Posterior vena cava (tissue), 2 donors: ENCODE data around the gene NPTX2. TPM values are rescaled to one million over a fixed set of nuclear protein-coding genes. Genes with fewer than 3 reads are reported as not detected.

Experiments
- DNase-seq: peaks from one replicate; pipeline ENCODE4 v3.0.0-alpha.2; 2020; ENCODE audit warnings: low spot score
- intact Hi-C, 2 donors: fragments of 100-400 bp; cut with DNase I; formaldehyde crosslinking; loops; one replicate each; pipeline versions ENCODE4 v1.14.1 to v1.14.2; 2022 to 2023
- total RNA-seq, 2 donors: library from RNA; stranded (reverse); fragmentation: NEBNext Ultra II Directional; extraction: Animal tissue kit (Norgen Biotek cat#: 25700); gene quantifications; one replicate each; pipeline ENCODE4 v1.2.1, GENCODE V29; 2021
- donor health status: DM: yes; HTN: yes; CAD: no.
- donor health status: DM: yes; HTN: yes; CAD: no.

The NPTX2 gene
- total RNA-seq, 2 donors from 2014 or later = 1.8 to 3.3 TPM

DNA sequence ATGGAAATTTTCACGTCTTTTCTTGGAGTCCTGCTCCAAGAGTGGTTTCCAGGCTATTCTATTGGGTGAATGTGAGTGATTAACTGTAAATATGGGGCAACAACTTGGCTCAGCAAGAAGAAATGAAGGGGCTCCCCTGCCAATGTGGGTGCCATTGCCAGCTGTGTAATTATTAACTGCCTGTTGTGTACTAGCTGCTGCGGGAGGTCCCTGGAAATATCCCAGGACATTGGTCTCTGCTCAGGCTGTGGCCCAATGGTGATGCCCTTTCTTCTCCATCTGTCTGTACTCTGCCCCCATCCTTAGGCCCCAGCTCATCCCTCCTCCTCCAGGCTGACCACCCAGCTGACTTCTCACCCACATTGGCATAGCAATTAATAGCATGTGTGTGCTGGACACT is 29.4 kb downstream of the NPTX2 start:
- DNase-seq = no peak
- intact Hi-C loops = no loop called here

GRCh38 chr7:98647326-98647725 is 30.2 kb downstream of the NPTX2 start:
- peak; percentile 24 for DNase-seq
- intact Hi-C loops = no loop called here

DNA sequence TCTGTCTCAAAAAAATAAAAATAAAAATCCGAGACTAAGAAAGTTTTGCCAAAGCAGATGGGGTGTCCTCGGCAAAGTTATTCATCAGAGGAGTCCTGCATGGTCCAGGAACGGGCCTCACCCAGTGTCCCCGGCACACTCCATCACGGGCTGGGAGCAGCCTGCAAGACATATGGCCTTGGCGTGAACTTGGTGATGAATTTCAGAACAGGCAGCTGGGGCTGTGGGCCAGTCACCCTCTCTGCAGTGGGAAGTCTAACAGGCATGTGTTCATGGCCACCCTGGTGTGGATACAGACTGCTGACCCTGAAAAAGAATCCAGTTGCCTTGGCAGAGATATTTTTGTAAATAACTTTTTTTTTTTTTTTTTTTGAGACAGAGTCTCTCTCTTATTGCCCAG is 34.7 kb downstream of the NPTX2 start:
- intact Hi-C loops = no loop called here

GRCh38 chr7:98653601-98654310 is 36.7 kb downstream of the NPTX2 start:
- no peak for DNase-seq
- intact Hi-C loops = no loop called here

More for the DNA sequence above, 34.7 kb downstream of the NPTX2 start:
- peak; percentile 51 for DNase-seq

DNA sequence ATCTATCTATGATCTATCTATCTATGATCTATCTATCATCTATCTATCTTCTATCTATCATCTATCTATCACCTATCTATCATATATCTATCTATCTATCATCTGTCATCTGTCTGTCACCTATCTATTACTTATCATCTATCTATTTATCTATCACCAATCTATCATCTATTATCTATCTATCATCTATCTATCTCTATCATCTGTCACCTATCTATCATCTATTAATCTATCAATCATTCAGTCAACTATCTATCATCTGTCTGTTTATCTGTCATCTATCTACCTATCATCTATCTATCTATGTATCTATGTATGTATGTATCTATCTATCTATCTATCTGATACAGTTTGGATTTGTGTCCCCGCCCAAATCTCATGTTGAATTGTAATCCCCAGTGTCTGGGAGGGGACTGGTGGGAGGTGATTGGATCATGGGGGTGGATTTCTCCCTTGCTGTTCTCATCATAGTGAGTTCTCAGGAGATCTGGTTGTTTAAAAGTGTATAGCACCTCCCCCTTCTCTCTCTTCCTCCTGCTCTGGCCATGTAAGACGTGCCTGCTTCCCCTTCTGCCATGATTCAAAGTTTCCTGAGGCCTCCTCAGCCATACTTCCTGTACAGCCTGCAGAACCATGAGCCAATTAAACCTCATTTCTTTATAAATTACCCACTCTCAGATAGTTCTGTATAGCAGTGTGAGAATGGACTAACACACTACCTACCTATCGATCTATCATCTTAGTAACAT is 37.6 kb downstream of the NPTX2 start:
- intact Hi-C loops = no loop called here
- DNase-seq = no peak

GRCh38 chr7:98655611-98656010 is 38.5 kb downstream of the NPTX2 start:
- intact Hi-C loops = no loop called here
- no peak for DNase-seq

DNA sequence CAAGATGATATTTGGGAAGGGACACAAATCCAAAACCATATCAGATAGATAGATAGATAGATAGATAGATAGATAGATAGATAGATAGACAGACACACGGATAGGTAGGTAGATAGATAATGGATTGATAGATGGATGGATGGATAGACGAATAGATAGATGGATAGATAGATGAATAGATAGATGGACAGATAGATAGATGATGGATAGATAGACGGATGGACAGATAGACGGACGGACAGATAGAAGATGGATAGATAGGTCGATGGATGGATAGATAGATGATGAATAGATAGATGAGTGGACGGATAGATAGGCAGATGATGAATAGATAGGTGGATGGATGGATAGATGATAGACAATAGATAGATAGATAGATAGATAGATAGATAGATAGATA is 39.8 kb downstream of the NPTX2 start:
- DNase-seq = no peak
- intact Hi-C loops = no loop called here

DNA sequence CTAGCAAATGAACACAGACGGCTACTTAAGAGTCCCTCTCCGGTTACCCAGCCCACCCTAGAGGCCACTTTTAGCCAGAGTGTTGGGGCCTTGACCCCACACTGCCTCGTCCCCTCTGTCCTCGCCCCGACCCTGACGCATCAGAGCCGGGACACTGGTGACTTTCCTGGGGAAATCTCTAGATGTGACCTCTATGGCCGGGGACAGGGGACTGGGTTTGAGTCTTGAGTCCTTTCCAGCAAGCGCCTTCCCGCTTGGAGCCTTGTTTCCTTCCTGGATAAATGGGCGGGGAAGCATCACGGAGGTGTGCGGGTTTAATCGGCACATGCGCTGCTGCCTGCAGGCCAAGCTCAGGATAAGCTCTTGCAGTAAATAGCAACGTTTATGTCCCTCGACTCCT is 40.7 kb downstream of the NPTX2 start:
- no peak for DNase-seq
- intact Hi-C loops = no loop called here

DNA sequence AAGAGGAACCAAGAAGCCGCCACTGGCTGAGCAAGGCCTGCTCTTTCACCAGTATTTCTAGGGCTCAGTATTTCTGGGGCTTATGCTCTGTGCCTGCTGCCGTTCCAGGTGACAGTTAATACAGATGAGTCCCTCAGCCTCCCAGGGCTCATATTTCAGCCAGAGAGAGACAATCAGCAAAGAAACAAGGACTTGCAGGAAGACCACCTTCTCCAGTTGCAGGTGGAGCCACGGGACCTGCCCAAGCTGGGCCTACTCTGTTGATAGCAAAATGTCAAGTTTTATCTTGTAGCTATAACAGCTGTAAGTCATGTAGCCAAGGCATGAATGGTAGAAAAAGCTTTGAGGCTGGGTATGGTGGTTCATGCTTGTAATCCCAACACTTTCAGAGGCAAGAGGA is 42.7 kb downstream of the NPTX2 start:
- DNase-seq = no peak
- intact Hi-C loops = no loop called here

- DNase-seq = no peak
- intact Hi-C loops = no loop called here
These were observed 44.5 kb downstream of the NPTX2 start for GRCh38 chr7:98661607-98662006.

GRCh38 chr7:98662289-98662688 is 45.2 kb downstream of the NPTX2 start:
- intact Hi-C loops = no loop called here
- DNase-seq = no peak

- intact Hi-C loops = no loop called here
- no peak for DNase-seq
These were observed 47.8 kb downstream of the NPTX2 start for GRCh38 chr7:98664882-98665281.

- DNase-seq = peak; percentile 36
- intact Hi-C loops = no loop called here
These were observed 51.2 kb downstream of the NPTX2 start for GRCh38 chr7:98668255-98668654.

- intact Hi-C loops = no loop called here
- DNase-seq = peak; percentile 24
These were observed 52.4 kb downstream of the NPTX2 start for GRCh38 chr7:98669329-98670000.

DNA sequence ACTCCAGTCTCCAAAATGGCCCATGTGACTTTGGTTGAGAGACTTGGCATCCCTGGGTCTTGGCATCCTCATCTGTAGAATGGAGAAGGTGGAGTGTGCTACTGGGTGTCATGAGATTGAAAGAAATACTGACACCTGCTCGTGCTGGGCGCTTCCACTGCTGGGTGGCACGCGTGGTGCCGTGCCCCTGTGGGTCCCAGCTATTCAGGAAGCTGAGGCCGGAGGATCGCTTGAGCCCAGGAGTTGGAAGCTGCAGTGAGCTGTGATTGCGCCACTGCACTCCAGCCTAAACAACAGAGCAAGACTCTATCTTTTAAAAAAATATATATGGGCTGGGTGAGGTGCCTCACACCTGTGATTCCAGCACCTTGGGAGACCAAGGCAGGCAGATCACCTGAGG is 53.1 kb downstream of the NPTX2 start:
- DNase-seq = peak; percentile 70
- intact Hi-C loops = no loop called here

DNA sequence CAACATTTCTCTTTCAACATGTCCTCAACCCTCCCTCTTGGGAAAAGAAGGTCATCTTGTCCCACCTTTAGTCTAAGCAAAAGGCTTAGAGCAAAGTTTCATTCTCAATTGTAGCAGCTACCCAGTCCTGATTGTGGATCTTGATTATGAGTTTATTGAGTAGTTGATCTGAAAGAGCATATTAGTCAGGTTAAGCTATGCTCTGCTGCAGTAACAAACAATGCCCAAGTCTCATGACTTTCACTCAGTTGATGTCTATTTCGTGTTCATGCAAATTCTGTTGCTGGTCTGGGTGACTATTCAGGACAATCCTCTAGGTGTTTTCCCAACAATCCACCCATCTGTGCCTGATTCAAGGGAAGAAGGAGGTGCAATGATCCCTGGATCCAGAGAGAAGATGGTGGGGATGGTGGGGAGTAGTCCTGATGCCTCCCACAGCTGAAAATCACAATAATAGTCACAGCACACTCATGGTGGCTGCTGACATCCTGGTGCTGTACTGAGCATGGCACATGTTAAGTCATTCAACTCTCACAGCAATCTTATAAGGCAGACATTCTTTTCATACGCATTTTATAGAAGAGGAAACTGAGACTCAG is 54.7 kb downstream of the NPTX2 start:
- DNase-seq = peak; percentile 11
- intact Hi-C loops = no loop called here

DNA sequence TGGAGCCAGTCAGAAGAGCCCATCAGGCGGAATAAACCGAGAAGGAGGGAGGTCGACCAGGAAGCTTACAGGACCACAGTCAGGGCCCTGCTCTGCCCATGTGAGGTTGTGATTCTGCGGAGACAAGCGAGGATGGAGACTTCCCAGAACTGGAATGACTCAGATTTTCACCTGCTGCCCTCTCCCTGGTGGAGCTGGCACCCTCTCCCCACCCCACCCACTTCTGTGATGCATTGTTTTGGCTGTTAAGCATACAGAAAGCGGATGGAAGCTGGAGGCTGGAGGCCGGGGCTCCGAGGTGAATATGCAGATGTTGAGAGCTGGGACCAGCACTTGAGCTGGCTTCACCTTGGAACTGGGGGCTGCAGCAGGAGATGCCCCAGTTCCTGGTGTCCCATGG is 57.4 kb downstream of the NPTX2 start:
- intact Hi-C loops = no loop called here
- peak; percentile 55 for DNase-seq

DNA sequence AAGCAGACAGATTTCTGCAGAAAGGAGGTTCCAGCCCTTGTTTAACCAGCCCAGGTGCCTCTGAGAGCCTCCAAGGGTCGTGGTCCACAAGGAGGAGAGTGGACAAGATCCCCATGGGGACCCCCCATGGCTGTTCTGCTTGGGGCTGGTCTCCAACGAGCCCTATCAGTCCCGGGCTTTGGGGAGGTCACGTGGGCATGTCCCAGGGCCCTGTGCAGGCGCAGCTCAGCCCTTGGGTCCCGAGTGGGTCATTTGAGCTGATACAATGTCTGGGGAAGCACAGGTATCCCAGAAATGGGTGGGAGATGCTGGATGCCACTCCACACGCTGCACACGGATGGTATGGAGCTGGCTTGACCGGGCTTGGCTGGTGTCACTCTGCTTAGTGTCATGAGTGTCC is 57.8 kb downstream of the NPTX2 start:
- intact Hi-C loops = no loop called here
- peak; percentile 60 for DNase-seq

- peak; percentile 10 for DNase-seq
- intact Hi-C loops = no loop called here
These were observed 61.1 kb downstream of the NPTX2 start for GRCh38 chr7:98678215-98678614.
